ENCODE data around the gene TRPV3.
"Not testable (repeated sequence)": the region's sequence is repeated elsewhere in the genome, so short reads cannot be mapped to it uniquely, and the experiment has no call there.

Gene TRPV3

DNA sequence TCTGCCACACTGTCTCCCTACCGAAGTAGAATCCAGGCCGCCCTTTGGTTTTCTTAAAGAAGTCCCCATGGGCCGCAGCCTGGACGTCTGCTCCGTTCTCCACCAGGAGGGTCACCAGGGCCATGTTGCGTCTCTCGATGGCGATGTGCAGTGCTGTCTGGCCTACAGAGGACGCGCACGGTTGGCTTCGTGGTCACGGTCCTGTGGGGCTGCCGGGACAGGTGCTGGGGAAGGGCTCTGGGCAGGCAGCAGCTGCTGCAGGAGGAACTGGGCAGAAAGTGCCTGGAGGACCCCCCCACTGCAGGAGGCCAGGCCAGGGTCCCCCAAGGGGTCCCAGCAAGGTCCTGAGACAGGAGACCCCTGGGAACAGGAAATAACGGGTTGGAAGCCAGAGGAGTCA lies 32.6 kb upstream of the TRPV3 start:
- no peak for DNase-seq (ENCODE audit: low spot score)
- CTCF ChIA-PET: no interaction called here
- TF ChIP-seq, protein P1, sequence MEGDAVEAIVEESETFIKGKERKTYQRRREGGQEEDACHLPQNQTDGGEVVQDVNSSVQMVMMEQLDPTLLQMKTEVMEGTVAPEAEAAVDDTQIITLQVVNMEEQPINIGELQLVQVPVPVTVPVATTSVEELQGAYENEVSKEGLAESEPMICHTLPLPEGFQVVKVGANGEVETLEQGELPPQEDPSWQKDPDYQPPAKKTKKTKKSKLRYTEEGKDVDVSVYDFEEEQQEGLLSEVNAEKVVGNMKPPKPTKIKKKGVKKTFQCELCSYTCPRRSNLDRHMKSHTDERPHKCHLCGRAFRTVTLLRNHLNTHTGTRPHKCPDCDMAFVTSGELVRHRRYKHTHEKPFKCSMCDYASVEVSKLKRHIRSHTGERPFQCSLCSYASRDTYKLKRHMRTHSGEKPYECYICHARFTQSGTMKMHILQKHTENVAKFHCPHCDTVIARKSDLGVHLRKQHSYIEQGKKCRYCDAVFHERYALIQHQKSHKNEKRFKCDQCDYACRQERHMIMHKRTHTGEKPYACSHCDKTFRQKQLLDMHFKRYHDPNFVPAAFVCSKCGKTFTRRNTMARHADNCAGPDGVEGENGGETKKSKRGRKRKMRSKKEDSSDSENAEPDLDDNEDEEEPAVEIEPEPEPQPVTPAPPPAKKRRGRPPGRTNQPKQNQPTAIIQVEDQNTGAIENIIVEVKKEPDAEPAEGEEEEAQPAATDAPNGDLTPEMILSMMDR (conservative IDR thresholded peaks at IDR 0.05; ENCODE audit: low read depth): no peak
- POLR2A ChIA-PET (ENCODE audit: low non-redundant PET): no interaction called here
- H3K27ac ChIP-seq: no peak overlapping the region

DNA sequence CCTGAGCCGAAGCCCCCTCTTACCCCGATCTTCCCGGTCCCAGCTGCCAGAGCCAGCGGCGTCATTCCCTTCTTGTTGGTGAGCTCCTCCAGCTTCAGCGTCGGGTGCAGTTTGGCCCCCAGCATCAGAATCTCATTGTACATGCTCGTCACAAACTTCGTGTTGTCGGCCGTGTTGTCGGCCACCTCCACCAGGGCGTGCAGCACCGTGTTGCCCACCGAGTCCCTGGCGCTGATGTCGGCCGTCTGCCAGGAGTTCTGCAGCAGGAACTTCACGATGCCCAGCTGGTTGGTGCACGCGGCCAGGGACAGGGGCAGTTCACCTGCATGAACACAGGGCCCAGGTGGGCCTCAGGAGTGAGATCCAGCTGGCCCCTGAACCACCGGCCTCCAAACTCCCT lies 32.2 kb upstream of the TRPV3 start:
- TF ChIP-seq, protein P1 (conservative IDR thresholded peaks at IDR 0.05; ENCODE audit: low read depth): no peak
- ChIA-PET POLR2A (ENCODE audit: low non-redundant PET) (no interaction called here), CTCF (no interaction called here)
- H3K27ac ChIP-seq: no peak overlapping the region
- DNase-seq (ENCODE audit: low spot score): no peak

DNA sequence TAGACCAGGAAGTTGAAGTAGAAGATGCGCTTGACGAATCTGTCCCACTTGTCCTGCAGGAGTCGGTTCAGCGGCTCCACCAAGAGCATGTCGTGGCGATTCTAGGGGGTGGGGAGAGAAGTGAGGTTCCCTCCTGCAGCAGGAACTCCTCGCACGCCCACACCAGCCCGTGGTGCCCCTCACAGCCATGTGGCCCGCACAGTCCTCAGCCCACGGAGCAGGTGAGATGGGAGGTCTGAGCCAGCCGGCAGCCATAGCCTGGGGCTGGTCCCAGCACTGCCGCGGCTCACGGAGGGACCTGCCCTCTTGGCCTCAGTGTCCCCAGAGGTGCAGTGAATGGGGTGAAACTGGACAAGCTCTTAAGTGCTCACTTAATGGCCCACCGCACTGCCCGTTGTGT lies 28.2 kb upstream of the TRPV3 start:
- POLR2A ChIA-PET (ENCODE audit: low non-redundant PET): no interaction called here
- DNase-seq (ENCODE audit: low spot score): no peak
- H3K27ac ChIP-seq: no peak overlapping the region
- TF ChIP-seq, protein P1 (conservative IDR thresholded peaks at IDR 0.05; ENCODE audit: low read depth): no peak
- CTCF ChIA-PET: no interaction called here

DNA sequence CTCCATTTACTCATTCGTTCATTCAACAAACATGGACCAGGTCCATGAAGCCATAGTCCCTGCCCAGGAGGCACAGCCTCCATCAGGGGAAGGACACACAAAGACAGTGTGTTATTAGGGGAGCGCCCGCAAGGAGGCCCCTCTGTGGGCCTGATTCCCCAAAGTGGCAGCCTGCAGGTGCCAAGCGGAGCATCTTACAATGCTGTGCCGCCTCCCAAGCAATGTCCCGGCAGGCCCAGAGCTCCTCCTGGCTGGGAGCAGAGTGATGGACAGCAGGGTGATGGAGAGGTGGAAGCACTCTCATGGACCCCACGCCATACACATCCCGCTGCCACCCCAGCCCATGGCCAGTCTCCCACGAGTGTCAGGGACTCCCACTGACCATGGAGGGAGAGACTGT lies 25.8 kb upstream of the TRPV3 start:
- no peak overlapping the region for H3K27ac ChIP-seq
- TF ChIP-seq, protein P1 (conservative IDR thresholded peaks at IDR 0.05; ENCODE audit: low read depth): no peak
- DNase-seq (ENCODE audit: low spot score): no peak
- CTCF ChIA-PET: no interaction called here
- POLR2A ChIA-PET (ENCODE audit: low non-redundant PET): no interaction called here

DNA sequence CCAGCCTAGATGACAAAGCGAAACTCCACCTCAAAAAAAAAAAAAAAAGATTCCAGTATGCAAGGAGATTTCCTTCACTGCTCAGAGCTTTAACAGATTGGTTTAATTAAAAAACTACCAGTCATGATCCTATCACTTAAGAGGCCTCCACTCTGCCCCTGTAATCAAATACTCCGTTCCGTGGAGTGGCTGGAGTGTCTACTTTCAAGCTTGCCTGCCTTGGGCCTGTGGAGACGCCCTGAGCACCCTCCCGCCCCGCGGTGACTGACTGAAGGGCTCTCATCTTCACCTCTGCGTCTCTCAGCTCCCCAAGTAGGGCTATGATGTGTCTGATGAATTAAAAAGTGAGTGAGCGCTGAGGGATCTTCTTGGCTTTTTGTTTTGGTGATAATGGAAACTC lies 25.3 kb upstream of the TRPV3 start:
- ChIA-PET CTCF (interaction anchor here (0.6 kb wide), 1 partner anchor 261 kb away, joined by 4 read pairs; no protein-coding TSS in a partner anchor), POLR2A (ENCODE audit: low non-redundant PET) (no interaction called here)
- TF ChIP-seq, protein P1 (conservative IDR thresholded peaks at IDR 0.05; ENCODE audit: low read depth): no peak
- no peak for DNase-seq (ENCODE audit: low spot score)
- H3K27ac ChIP-seq: no peak overlapping the region

DNA sequence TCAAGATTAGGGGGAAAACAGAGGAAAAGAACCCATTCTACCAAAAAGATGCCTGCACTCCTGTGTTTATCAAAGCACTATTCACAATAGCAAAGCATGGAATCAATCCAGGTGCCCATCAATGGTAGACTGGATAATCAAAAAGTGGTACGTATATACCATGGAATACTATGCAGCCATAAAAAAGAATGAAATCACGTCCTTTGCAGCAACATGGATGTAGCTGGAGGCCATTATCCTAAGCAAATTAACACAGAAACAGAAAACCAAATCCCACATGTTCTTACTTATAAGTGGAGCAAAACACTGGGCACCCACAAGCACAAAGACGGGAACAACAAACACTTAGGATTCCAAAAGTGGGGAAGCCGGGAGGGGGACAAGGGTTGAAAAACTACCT lies 21.1 kb upstream of the TRPV3 start:
- H3K27ac ChIP-seq; CTCF ChIA-PET; DNase-seq (ENCODE audit: low spot score); POLR2A ChIA-PET (ENCODE audit: low non-redundant PET): not testable (repeated sequence)

DNA sequence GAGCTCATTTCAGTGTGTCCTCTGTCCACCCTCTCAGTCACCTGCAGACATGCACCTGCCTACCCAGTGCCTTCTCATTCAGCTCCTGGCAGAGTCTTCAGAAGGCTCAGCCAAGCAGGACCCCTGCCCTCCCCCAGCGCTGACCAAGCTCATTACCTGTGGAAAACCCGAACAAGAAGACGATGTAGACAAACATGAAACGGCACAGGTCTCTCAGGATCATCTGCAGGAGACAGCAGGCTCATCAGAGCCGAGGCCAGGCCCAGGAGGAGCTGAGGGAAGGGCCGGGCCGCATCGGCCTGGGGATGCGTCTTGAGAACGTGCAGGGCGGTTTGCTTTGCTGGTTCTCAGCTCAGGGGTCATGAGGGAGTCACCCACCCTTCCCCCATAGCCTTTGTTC lies 19.4 kb upstream of the TRPV3 start:
- no peak for DNase-seq (ENCODE audit: low spot score)
- H3K27ac ChIP-seq: peak overlapping the region; percentile 9; the same call in 1 of the 2 replicates
- ChIA-PET CTCF (interaction anchor here (0.7 kb wide), 1 partner anchor 71 kb away, joined by 3 read pairs; no protein-coding TSS in a partner anchor), POLR2A (ENCODE audit: low non-redundant PET) (interaction anchor here (0.7 kb wide), 1 partner anchor 29 kb away, joined by 7 read pairs; no protein-coding TSS in a partner anchor)
- TF ChIP-seq, protein P1 (conservative IDR thresholded peaks at IDR 0.05; ENCODE audit: low read depth): no peak
